Activated T-cell treated with anti-CD3 and anti-CD28 coated beads for 48 hours (primary cell): ENCODE data around the gene NPIPA7.
"Not testable (repeated sequence)": the region's sequence is repeated elsewhere in the genome, so short reads cannot be mapped to it uniquely, and the experiment has no call there.

Experiments
- DNase-seq: peaks from one replicate; pipeline ENCODE4 v3.0.0-alpha.2; 2020; ENCODE audit warnings: low read depth

The NPIPA7 gene

GRCh38 chr16:16417914-16418544 is 39.1 kb downstream of the NPIPA7 start:
- DNase-seq = not testable (repeated sequence)

GRCh38 chr16:16420515-16420914 is 41.6 kb downstream of the NPIPA7 start:
- DNase-seq = not testable (repeated sequence)

- not testable (repeated sequence) for DNase-seq
Measured at GRCh38 chr16:16425146-16425545, 46.2 kb downstream of the NPIPA7 start.

- DNase-seq = not testable (repeated sequence)
Measured at GRCh38 chr16:16431135-16431534, 52.2 kb downstream of the NPIPA7 start.

GRCh38 chr16:16434711-16435110 is 55.8 kb downstream of the NPIPA7 start:
- not testable (repeated sequence) for DNase-seq

- DNase-seq = not testable (repeated sequence)
Measured at GRCh38 chr16:16441401-16441800, 62.5 kb downstream of the NPIPA7 start.
